Ovary (tissue), 3 donors: ENCODE measurements around the gene KLHL3.

Experiments used
- EP300 ChIP-seq: sonication (generic); formaldehyde crosslinking; IDR thresholded peaks from one replicate; pipeline ENCODE4 v1.6.1; 2017; ENCODE audit warnings: antibody characterized with exemption
- POLR2A ChIP-seq: fragments of 450-650 bp; IDR thresholded peaks from one replicate; pipeline ENCODE4 v1.6.1; 2017; ENCODE audit warnings: antibody characterized with exemption, mild to moderate bottlenecking, moderate library complexity
- TF ChIP-seq, protein P1 (sequence below), 3 donors: fragments of 450-650 bp in 2 of 3; fragments of 200-600 bp in 1 of 3; IDR thresholded peaks; one replicate each; pipeline versions ENCODE4 v1.5.1 to v1.8.0; 2016 to 2022; ENCODE audit warnings: antibody characterized with exemption in 3 of 3, mild to moderate bottlenecking in 1 of 3
- donor health status: DM: no; HTN: no; CAD: no.

- TF ChIP-seq, protein P1, sequence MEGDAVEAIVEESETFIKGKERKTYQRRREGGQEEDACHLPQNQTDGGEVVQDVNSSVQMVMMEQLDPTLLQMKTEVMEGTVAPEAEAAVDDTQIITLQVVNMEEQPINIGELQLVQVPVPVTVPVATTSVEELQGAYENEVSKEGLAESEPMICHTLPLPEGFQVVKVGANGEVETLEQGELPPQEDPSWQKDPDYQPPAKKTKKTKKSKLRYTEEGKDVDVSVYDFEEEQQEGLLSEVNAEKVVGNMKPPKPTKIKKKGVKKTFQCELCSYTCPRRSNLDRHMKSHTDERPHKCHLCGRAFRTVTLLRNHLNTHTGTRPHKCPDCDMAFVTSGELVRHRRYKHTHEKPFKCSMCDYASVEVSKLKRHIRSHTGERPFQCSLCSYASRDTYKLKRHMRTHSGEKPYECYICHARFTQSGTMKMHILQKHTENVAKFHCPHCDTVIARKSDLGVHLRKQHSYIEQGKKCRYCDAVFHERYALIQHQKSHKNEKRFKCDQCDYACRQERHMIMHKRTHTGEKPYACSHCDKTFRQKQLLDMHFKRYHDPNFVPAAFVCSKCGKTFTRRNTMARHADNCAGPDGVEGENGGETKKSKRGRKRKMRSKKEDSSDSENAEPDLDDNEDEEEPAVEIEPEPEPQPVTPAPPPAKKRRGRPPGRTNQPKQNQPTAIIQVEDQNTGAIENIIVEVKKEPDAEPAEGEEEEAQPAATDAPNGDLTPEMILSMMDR (IDR thresholded peaks at IDR 0.05), result no peak
- TF ChIP-seq EP300, result no peak
- no peak for TF ChIP-seq POLR2A
These were observed 21.7 kb upstream of the KLHL3 start for GRCh38 chr5:137757634-137758033.
